Adrenal gland (tissue), 5 donors: Measurements from ENCODE around the gene TRIM6.
"Not testable (repeated sequence)": the region's sequence is repeated elsewhere in the genome, so short reads cannot be mapped to it uniquely, and the experiment has no call there.

ENCODE experiments used
- CTCF ChIP-seq, 6 experiments: fragments of 450-650 bp in 4 of 6; fragments of 200-600 bp in 2 of 6; sonication (generic) in 1 of 6; IDR thresholded peaks; 1 replicate in 5 of 6; 2 replicates in 1 of 6; pipeline versions ENCODE4 v1.5.1 to v1.8.0; 2016 to 2021; ENCODE audit warnings: antibody characterized with exemption in 6 of 6, mild to moderate bottlenecking in 2 of 6, moderate library complexity in 1 of 6
- POLR2A ChIP-seq, 2 donors: fragments of 450-650 bp; IDR thresholded peaks; one replicate each; pipeline ENCODE4 v1.6.1; 2017; ENCODE audit warnings: antibody characterized with exemption in 2 of 2, mild to moderate bottlenecking in 2 of 2, moderate library complexity in 1 of 2
- donor health status: DM: no; HTN: no; CAD: no.

DNA sequence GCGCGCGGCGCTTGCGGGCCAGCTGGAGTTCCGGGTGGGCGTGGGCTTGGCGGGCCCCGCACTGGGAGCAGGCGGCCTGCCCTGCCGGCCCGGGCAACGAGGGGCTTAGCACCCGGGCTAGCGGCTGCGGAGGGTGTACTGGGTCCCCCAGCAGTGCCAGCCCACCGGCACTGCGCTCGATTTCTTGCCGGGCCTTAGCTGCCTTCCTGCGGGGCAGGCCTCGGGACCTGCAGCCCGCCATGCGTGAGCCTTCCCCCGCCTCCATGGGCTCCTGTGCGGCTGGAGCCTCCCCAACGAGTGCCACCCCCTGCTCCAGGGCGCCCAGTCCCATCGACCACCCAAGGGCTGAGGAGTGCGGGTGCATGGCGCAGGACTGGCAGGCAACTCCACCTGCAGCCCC, 6.5 kb upstream of the TRIM6 start:
- not testable (repeated sequence) for TF ChIP-seq CTCF, POLR2A (IDR thresholded peaks at IDR 0.05)
